RCC 7860 (cell line): ENCODE measurements around the gene KIAA1671.
"Not testable (repeated sequence)": the region's sequence is repeated elsewhere in the genome, so short reads cannot be mapped to it uniquely, and the experiment has no call there.

Experiments
- DNase-seq: peaks from one replicate; pipeline ENCODE4 v3.0.0-alpha.2; 2015; ENCODE audit warnings: low spot score
- FAIRE-seq: peaks from 2 replicates; lab custom pipeline; 2012; peaks lifted over from hg19 to GRCh38; lab: Jason Lieb, UNC

KIAA1671 gene

DNA sequence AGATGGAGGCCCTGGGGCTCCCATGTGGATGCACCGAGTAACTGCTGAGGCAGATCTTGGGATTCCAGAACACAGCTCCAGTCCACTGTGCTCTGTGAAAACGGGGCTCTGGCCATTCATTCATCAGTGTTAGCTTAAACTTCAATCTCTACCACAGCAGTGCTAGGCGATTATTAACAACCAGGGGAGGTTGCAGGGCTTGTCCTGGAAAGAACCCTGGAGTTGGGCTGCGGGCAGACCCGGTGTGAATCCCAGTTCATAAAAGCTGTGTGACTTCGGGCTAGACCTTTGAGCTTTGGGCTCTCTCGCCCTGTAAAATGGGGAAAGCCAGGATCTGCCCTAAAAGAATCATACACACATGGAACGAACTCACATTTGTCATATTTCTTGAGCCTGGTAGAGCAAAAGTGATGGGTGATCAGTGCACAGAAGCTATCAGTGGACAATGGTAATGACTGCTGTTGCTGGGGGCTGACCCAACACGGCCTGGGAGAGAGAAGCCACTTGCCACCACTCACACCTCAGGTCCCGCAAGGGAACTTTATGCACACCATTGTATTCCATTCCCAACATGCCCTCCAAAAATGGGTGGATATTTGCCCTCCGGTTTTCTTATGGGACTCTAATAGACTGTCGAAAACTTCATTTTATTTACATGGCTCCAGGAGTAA lies 231.6 kb downstream of the KIAA1671 start:
- FAIRE-seq, result no peak
- DNase-seq, result no peak

GRCh38 chr22:25186140-25186539 lies 233.6 kb downstream of the KIAA1671 start:
- DNase-seq (no peak), FAIRE-seq (no peak)

- FAIRE-seq (no peak), DNase-seq (no peak)
Measured at GRCh38 chr22:25187469-25187868, 235.0 kb downstream of the KIAA1671 start.

- FAIRE-seq, result no peak
- DNase-seq, result no peak
Measured at GRCh38 chr22:25192406-25192805, 239.9 kb downstream of the KIAA1671 start.

DNA sequence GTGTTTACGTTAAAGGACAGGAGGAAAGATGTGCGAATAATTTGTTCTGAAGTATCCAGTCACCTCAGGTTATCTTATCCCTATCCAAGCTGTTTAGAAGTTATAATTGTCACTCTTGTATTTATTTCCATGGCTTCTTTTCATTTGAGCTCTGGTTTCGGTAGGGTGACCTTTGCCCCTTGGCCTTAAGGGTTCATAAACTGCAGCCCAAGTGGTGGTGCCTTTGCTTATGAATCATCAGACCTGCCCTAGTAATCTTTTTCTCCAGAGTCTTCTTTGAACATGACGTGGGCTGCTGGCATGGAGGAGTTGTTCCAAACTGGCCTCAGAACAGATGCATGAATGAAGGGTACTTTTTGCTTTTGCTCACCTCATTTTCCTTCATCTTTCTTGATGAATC lies 240.6 kb downstream of the KIAA1671 start:
- no peak for FAIRE-seq
- DNase-seq, result no peak

- DNase-seq, result no peak
- FAIRE-seq, result no peak
Measured at GRCh38 chr22:25193548-25193947, 241.0 kb downstream of the KIAA1671 start.

DNA sequence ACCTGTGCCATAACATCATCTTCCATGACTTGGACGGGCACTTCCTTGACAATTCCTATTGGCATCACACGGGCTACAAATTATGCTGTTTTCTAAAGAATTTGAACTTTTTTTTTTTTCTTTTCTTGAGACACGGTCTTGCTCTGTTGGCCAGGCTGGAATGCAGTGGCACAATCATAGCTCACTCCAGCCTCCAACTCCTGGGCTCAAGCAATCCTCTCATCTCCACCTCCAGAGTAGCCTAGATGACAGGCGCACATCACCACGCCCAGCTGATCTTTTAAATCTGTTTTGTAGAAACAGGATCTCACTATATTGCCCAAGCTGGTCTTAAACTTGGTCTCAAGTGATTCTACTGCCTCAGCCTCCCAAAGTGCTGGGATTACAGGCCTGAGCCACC lies 243.8 kb downstream of the KIAA1671 start:
- FAIRE-seq, result no peak
- DNase-seq, result no peak

- FAIRE-seq (no peak), DNase-seq (no peak)
Measured at GRCh38 chr22:25197340-25197739, 244.8 kb downstream of the KIAA1671 start.

GRCh38 chr22:25199731-25200520 lies 247.4 kb downstream of the KIAA1671 start, which contains the start of gene CRYBB3:
Gene CRYBB3, plus strand, starts transcription at chr22:25199858. Its CDS starts 1,539 bp downstream, at chr22:25201397.
- DNase-seq (no peak), FAIRE-seq (no peak)

DNA sequence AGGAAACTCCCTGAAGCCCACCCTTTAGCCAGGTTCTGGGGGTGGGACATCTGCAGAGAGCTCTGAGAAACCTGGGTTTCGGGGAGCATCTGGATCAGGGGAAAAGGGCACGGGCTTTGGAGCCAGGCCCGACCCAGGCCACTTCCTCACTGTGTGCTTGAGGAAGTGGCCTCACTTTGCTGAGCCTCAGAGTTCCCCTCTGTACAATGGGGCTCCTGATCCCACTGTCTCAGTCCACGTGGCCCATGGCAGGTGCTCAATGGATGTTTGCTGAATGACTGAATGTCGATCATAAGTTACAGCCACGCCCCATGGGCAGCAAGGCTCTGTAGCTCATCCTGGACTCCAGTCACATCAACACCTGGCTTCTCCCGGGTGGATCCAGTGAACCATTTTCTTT lies 248.5 kb downstream of the KIAA1671 start:
- DNase-seq (no peak), FAIRE-seq (no peak)

DNA sequence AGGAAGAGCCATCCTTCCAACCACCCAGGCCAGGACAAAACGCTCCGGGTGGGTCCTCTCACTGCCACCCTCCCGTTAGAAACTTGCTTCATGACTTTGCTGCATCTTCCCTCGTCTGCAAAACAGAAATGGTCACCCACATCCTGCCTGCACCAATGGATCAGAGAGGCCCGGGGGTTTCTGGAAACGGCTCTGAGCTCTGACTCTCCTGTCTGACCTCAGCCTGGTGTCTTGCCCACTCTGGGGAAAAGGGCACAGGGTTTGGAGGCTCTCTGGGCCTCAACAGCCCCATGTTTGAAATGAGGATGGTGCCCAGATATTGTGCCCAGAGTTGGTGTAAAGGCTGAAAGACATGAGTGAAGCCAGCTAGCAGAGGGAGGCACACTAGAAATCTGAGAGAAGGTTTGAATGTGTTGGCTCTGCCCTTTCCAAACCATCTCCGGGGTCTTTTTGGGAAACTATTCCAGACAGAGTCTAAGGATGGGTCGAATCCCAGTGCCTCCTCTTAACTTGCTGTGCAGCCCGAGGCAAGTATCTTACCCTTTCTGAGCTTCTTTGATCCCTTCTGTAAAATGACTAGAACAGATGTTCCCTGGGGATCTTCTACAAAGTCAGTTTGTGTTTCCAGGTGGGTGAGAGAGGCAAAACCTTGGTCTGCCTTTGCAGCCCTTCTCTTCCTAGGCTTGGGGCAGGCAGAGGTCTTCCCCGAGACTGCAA lies 249.2 kb downstream of the KIAA1671 start:
- no peak for FAIRE-seq
- no peak for DNase-seq

- no peak for FAIRE-seq
- peak; percentile 38 for DNase-seq
Measured at GRCh38 chr22:25202290-25202921, 249.9 kb downstream of the KIAA1671 start.

GRCh38 chr22:25203082-25203481 lies 250.6 kb downstream of the KIAA1671 start:
- no peak for FAIRE-seq

GRCh38 chr22:25204547-25204946 lies 252.0 kb downstream of the KIAA1671 start:
- not testable (repeated sequence) for FAIRE-seq, DNase-seq

More at GRCh38 chr22:25203082-25203481, 250.6 kb downstream of the KIAA1671 start:
- DNase-seq, result no peak

GRCh38 chr22:25205847-25206246 lies 253.3 kb downstream of the KIAA1671 start:
- no peak for DNase-seq
- no peak for FAIRE-seq

DNA sequence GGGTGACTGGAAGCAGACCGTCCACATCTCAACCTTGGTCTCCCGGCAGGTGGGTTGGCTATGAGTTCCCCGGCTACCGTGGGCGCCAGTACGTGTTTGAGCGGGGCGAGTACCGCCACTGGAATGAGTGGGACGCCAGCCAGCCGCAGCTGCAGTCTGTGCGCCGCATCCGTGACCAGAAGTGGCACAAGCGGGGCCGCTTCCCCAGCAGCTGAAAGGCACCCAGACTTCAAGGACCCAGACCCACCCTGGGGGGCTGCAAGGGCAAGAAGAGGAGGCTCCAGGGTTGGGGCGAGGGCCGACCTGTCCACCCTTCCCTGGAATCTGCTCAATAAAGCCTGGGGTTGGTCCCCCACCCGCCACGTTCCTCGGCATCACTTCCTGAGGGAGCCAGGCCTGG lies 254.5 kb downstream of the KIAA1671 start:
- DNase-seq (no peak), FAIRE-seq (no peak)

GRCh38 chr22:25207553-25208157 lies 255.1 kb downstream of the KIAA1671 start:
- no peak for DNase-seq
- FAIRE-seq, result no peak

DNA sequence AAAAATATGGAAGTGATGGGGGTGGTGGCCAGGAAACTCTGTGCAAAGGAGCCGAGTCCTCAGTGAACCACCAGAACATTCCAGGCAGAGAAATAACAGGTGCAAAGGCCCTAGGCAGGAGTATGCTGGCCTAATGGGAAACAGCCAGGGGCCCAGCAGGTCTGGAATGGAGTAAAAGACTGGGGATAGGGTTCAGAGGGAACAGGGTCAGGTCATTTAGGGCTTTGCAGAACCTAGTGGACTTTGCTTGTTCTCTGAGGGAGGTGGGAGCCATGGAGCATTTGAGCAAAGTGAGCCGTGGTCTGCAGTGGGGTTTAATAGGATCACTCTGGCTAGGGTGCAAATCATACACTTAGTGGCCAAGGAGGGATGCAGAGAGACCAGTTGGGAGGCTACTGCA lies 255.8 kb downstream of the KIAA1671 start:
- no peak for DNase-seq
- FAIRE-seq, result no peak

GRCh38 chr22:25208743-25209505 lies 256.4 kb downstream of the KIAA1671 start:
- DNase-seq (no peak), FAIRE-seq (no peak)

DNA sequence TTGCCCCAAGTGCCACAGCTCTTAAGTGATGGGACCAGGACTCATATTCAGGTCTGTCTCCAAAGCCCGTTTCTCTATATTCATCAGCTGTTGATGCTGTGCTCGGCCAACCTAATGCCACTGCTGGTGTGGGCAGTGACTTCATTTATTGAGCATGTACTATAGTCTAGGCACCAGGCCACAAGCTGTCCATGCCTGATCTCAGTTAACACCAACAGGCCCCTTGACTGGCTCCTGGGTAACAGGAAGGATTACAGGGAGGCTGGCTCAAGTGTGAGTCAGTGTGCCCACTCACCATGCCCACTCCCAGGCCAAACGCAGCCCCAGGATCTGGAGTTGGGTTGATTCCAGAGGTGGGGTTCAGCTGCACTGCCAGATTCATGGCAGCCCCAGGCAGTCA lies 258.3 kb downstream of the KIAA1671 start:
- FAIRE-seq (no peak), DNase-seq (no peak)
